HG03280 (cell line): ENCODE measurements around the gene THSD7B.

ENCODE experiments used
- ATAC-seq: cut with Tn5 transposase; IDR thresholded peaks from one replicate; pipeline ENCODE4 v1.9.1; 2021; ENCODE audit warnings: mild to moderate bottlenecking, moderate library complexity; ENCODE audit not compliant: unreplicated experiment

Gene THSD7B

GRCh38 chr2:136809998-136810397, 44.7 kb downstream of the THSD7B start:
- no peak for ATAC-seq

GRCh38 chr2:136818839-136819238, 53.5 kb downstream of the THSD7B start:
- no peak for ATAC-seq

- ATAC-seq, result no peak
Measured at GRCh38 chr2:136823291-136823690, 57.9 kb downstream of the THSD7B start.

GRCh38 chr2:136828162-136828561, 62.8 kb downstream of the THSD7B start:
- no peak for ATAC-seq

- no peak for ATAC-seq
Measured at GRCh38 chr2:136828774-136829173, 63.4 kb downstream of the THSD7B start.

- no peak for ATAC-seq
Measured at GRCh38 chr2:136844546-136844945, 79.2 kb downstream of the THSD7B start.

GRCh38 chr2:136858656-136859055, 93.3 kb downstream of the THSD7B start:
- ATAC-seq, result no peak

GRCh38 chr2:136860443-136860958, 95.2 kb downstream of the THSD7B start:
- ATAC-seq, result no peak

- ATAC-seq, result no peak
Measured at GRCh38 chr2:136863468-136863867, 98.1 kb downstream of the THSD7B start.

GRCh38 chr2:136863874-136864273, 98.5 kb downstream of the THSD7B start:
- ATAC-seq, result no peak

- ATAC-seq, result no peak
Measured at GRCh38 chr2:136871424-136871823, 106.1 kb downstream of the THSD7B start.

- no peak for ATAC-seq
Measured at GRCh38 chr2:136874258-136874657, 108.9 kb downstream of the THSD7B start.

- no peak for ATAC-seq
Measured at GRCh38 chr2:136891100-136891499, 125.8 kb downstream of the THSD7B start.

GRCh38 chr2:136894007-136894634, 128.8 kb downstream of the THSD7B start:
- ATAC-seq, result no peak

GRCh38 chr2:136901732-136902131, 136.4 kb downstream of the THSD7B start:
- no peak for ATAC-seq

- no peak for ATAC-seq
Measured at GRCh38 chr2:136905779-136906178, 140.4 kb downstream of the THSD7B start.

GRCh38 chr2:136909777-136910176, 144.4 kb downstream of the THSD7B start:
- ATAC-seq, result no peak

GRCh38 chr2:136916131-136916530, 150.8 kb downstream of the THSD7B start:
- ATAC-seq, result no peak

- no peak for ATAC-seq
Measured at GRCh38 chr2:136917411-136917881, 152.1 kb downstream of the THSD7B start.

GRCh38 chr2:136919682-136920081, 154.3 kb downstream of the THSD7B start:
- no peak for ATAC-seq

GRCh38 chr2:136920652-136921333, 155.4 kb downstream of the THSD7B start:
- no peak for ATAC-seq

GRCh38 chr2:136927156-136927555, 161.8 kb downstream of the THSD7B start:
- no peak for ATAC-seq
